ENCODE data around the gene PSMC4.
A peak's percentile ranks its signal among the peaks of the same experiment; 100 is the strongest.

Gene PSMC4

DNA sequence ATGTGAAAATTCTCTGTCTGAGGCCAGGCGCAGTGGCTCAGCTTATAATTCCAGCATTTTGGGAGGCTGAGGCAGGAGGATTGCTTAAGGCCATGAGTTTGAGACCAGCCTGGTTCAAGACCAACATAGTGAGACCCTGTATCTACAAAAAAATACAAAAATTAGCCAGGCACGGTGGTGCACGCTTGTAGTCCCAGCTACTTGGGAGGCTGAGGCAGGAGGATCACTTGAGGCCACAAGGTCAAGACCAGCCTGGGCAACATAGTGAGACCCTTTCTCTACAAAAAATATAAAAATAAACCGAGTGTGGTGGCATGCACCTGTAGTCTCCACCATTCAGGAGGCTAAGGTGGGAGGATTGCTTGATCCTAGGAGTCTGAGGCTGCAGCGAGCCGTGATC, 34.3 kb upstream of the PSMC4 start:
- H3K4me3 ChIP-seq (ENCODE audit: low read depth, low read length): no peak overlapping the region
- no peak for TF ChIP-seq CTCF (IDR thresholded peaks at IDR 0.05; ENCODE audit: borderline replicate concordance, insufficient read depth, low read depth, low read length)

- no peak for TF ChIP-seq CTCF (IDR thresholded peaks at IDR 0.05; ENCODE audit: borderline replicate concordance, insufficient read depth, low read depth, low read length)
These were observed 33.8 kb upstream of the PSMC4 start for GRCh38 chr19:39937094-39937720.

DNA sequence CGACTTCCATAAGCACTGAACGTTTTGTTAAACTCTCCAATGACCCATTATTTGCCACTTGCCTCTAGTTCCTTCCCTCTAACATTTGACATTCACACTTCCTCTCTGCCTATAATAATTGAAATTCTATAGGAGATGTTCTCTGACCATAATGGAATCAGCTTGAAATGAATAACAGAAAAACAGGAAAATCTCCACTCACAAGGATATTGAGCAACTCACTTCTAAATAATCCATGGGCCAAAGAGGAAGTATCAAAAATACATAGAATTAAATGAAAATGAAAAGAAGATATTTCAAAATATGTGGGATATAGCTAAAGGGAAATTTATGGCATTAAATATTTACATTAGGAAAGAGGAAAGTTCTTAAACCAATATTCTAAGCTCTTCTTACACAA, 33.2 kb upstream of the PSMC4 start:
- H3K4me3 ChIP-seq (ENCODE audit: low read depth, low read length): no peak overlapping the region
- no peak for TF ChIP-seq CTCF (IDR thresholded peaks at IDR 0.05; ENCODE audit: borderline replicate concordance, insufficient read depth, low read depth, low read length)

More at GRCh38 chr19:39937094-39937720, 33.8 kb upstream of the PSMC4 start:
- no peak overlapping the region for H3K4me3 ChIP-seq (ENCODE audit: low read depth, low read length)

DNA sequence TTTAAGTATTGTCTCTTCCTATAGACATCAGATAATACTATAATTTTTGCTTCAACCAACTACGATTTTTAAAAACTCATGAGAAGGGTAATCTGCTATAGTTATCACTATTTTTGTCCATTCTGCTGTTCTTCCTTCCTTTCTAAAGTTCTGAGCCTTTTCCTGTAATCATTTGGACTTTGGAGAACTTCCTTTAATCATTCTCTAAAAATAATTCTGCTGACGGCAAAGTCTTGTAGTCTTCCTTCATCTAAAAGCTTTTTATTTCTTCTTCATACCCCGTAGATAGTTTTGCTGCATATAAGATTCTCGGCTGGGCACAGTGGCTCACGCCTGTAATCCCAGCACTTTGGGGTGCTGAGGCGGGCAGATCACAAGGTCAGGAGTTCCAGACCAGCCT, 31.4 kb upstream of the PSMC4 start:
- no peak for TF ChIP-seq CTCF (IDR thresholded peaks at IDR 0.05; ENCODE audit: borderline replicate concordance, insufficient read depth, low read depth, low read length)

DNA sequence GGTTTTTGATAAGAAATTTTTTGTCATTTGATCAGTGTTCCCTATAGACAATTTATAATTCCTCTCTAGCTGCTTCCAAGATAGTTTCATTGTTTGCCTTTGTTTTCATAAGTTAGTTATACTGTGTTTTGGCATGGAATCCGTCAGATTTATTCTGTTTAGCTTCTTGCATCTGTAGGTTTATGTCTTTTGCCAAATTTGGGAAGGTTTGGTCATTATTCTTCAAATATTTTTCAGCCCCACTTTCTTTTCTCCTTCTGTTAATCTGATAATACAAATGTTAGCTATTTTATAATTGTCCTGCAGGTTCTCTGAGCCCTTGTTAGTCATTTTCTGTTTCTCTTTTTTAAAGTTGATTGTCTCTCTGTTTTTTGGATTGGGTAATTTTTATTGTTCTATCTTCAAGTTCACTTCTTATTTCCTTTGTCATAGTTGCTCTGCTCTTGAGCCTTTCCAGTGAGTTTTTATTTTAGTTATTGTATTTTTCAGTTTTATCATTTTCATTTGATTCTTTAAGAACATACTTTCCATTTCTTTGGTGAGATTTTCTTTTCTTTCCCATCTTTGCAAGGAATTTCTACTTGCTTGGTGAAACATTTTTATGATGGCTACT, 30.6 kb upstream of the PSMC4 start:
- H3K4me3 ChIP-seq (ENCODE audit: low read depth, low read length): no peak overlapping the region
- no peak for TF ChIP-seq CTCF (IDR thresholded peaks at IDR 0.05; ENCODE audit: borderline replicate concordance, insufficient read depth, low read depth, low read length)

More for the DNA sequence above, 31.4 kb upstream of the PSMC4 start:
- no peak overlapping the region for H3K4me3 ChIP-seq (ENCODE audit: low read depth, low read length)

GRCh38 chr19:39941151-39941550, 29.8 kb upstream of the PSMC4 start:
- no peak for TF ChIP-seq CTCF (IDR thresholded peaks at IDR 0.05; ENCODE audit: borderline replicate concordance, insufficient read depth, low read depth, low read length)
- H3K4me3 ChIP-seq (ENCODE audit: low read depth, low read length): peak overlapping the region; percentile 36
